Measurements from ENCODE around the gene SLC7A6. TPM values are rescaled to one million over a fixed set of nuclear protein-coding genes. Genes with fewer than 3 reads are reported as not detected.
A peak's percentile ranks its signal among the peaks of the same experiment; 100 is the strongest.

The SLC7A6 gene
- total and polyA plus RNA-seq, 2 of the 13 experiments (the other 11 are each of a cell fraction or from before 2014, with no cell fraction given): 35.8 to 70.8 TPM

DNA sequence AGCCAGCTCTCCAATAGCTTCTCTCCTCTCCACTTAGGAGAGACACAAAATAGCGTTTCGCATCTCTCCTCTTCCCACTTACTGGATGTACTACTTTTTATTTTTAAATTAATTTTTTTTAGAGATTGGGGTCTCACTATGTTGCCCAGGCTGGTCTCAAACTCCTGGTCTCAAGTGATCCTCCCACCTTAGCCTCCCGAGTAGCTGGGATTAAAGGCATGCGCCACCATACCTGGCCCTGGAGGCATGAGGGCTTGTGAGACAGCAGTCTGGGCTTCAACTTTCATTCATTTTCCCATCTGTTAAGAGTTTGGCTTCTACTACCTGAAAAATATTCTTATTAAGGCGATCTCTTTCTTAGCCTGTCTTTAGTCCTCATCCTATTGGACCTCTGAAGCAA lies 28.1 kb downstream of the SLC7A6 start:
- TF ChIP-seq AKAP8 (CRISPR knock-in tag; IDR thresholded peaks at IDR 0.05) (no peak), ZNF121 (CRISPR knock-in tag; IDR thresholded peaks at IDR 0.05) (peak; percentile 64), EZH2 (conservative IDR thresholded peaks at IDR 0.05; ENCODE audit: low read depth, low read length) (no peak)
- no TSS peak for BruUV-seq (replicated peaks)
- ATAC-seq: no peak
- H3K9me3 ChIP-seq (ENCODE audit: low read length): no peaks in the 10 kb centered on the region
- no peak overlapping the region for H3K4me2 ChIP-seq (ENCODE audit: low read depth, low read length)
- H3K27me3 ChIP-seq (ENCODE audit: control insufficient read depth in 1 of 2, insufficient read depth in 2 of 2, low read length in 2 of 2): no peaks in the 10 kb centered on the region
- peaks cover 3% of the 10 kb centered on the region for H3K4me1 ChIP-seq (ENCODE audit: insufficient read depth, low read length)
- no peak overlapping the region for H2AFZ ChIP-seq (ENCODE audit: low read length)
- ChIA-PET CTCF (ENCODE audit: low intra/inter-chr PET ratio, low total read pairs) (no interaction called here), POLR2A (interaction anchor here (1.0 kb wide), 1 partner anchor 18 kb away, joined by 3 read pairs; the partner anchor contains the start of genes PRMT7 and SLC7A6OS)
- no peak overlapping the region for H3K9ac ChIP-seq (ENCODE audit: insufficient read depth, low read depth, low read length)
- no peak for FAIRE-seq
- no peaks in the 10 kb centered on the region for H4K20me1 ChIP-seq (ENCODE audit: insufficient read depth, low read length)
- in situ Hi-C loops (cut with HindIII; ENCODE audit: extremely low pct_ligation_motif_present, low pct_unique_long_range_greater_than_20kb) (no loop called here), intact Hi-C loops (cut with micrococcal nuclease; ENCODE audit: unreplicated experiment) (no loop called here)
- H3K27ac ChIP-seq (ENCODE audit: extremely low read length, insufficient read depth, low read length): no peak overlapping the region
- WGBS (ENCODE audit: low lambda C conversion rate): 98% methylated on average over 5 of the region's 5 CpGs
- no peak for DNase-seq (ENCODE audit: low spot score)
- peaks cover 67 to 92% of the 10 kb centered on the region in 2 experiments for H3K36me3 ChIP-seq (replicated peaks in 1 of 2; ENCODE audit: control insufficient read depth in 1 of 2, insufficient read depth in 2 of 2, low read length in 2 of 2)
- no peak overlapping the region for H3K4me3 ChIP-seq (replicated peaks in 1 of 3; ENCODE audit: insufficient read depth in 1 of 3, low read depth in 2 of 3, low read length in 3 of 3)
- peaks cover 4% of the 10 kb centered on the region for H3K79me2 ChIP-seq (ENCODE audit: insufficient read depth, low read length)

DNA sequence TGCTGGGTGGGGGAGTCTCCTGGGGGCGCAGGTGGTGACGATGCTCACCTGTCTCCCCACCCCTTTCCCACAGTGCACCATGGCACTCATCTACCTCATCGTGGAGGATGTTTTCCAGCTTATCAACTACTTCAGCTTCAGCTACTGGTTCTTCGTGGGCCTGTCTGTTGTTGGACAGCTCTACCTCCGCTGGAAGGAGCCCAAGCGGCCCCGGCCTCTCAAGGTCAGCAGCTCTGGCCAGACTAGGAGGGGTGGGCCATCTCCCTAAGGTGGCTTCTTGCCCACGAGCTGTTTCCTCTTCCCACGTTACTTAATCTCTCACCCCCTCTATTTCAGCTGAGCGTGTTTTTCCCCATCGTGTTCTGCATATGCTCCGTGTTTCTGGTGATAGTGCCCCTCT lies 32.0 kb downstream of the SLC7A6 start:
- DNase-seq (ENCODE audit: low spot score) (no peak), ATAC-seq (no peak), FAIRE-seq (no peak)
- no peaks in the 10 kb centered on the region for H3K27me3 ChIP-seq (ENCODE audit: control insufficient read depth in 1 of 2, insufficient read depth in 2 of 2, low read length in 2 of 2)
- no peaks in the 10 kb centered on the region for H3K9me3 ChIP-seq (ENCODE audit: low read length)
- H3K9ac ChIP-seq (ENCODE audit: insufficient read depth, low read depth, low read length): no peak overlapping the region
- no peak overlapping the region for H3K27ac ChIP-seq (ENCODE audit: extremely low read length, insufficient read depth, low read length)
- in situ Hi-C loops (cut with HindIII; ENCODE audit: extremely low pct_ligation_motif_present, low pct_unique_long_range_greater_than_20kb) (no loop called here), intact Hi-C loops (cut with micrococcal nuclease; ENCODE audit: unreplicated experiment) (no loop called here)
- peaks cover 37% of the 10 kb centered on the region for H3K4me1 ChIP-seq (ENCODE audit: insufficient read depth, low read length)
- no peak overlapping the region for H3K4me3 ChIP-seq (replicated peaks in 1 of 3; ENCODE audit: insufficient read depth in 1 of 3, low read depth in 2 of 3, low read length in 3 of 3)
- no peak overlapping the region for H2AFZ ChIP-seq (ENCODE audit: low read length)
- TF ChIP-seq POLR2AphosphoS5 (IDR thresholded peaks at IDR 0.05; ENCODE audit: low read depth, low read length): peak; percentile 22; the same call in 1 of the 2 replicates
- TF ChIP-seq ZNF12 (CRISPR knock-in tag; IDR thresholded peaks at IDR 0.05): no peak
- no peak for TF ChIP-seq TBP (CRISPR knock-in tag; IDR thresholded peaks at IDR 0.05)
- peak; percentile 21 for TF ChIP-seq AGO2 (optimal IDR thresholded peaks at IDR 0.05; ENCODE audit: low read depth, low read length)
- TF ChIP-seq RFX5 (IDR thresholded peaks at IDR 0.05; ENCODE audit: low read depth, low read length): no peak
- TF ChIP-seq HNRNPK (IDR thresholded peaks at IDR 0.05; ENCODE audit: low read depth, low read length, poor library complexity, severe bottlenecking): no peak
- H3K4me2 ChIP-seq (ENCODE audit: low read depth, low read length): no peak overlapping the region
- peaks cover 60 to 97% of the 10 kb centered on the region in 2 experiments for H3K36me3 ChIP-seq (replicated peaks in 1 of 2; ENCODE audit: control insufficient read depth in 1 of 2, insufficient read depth in 2 of 2, low read length in 2 of 2)
- no TSS peak for BruUV-seq (replicated peaks)
- H3K79me2 ChIP-seq (ENCODE audit: insufficient read depth, low read length): no peaks in the 10 kb centered on the region
- 93% methylated on average over 12 of the region's 12 CpGs for WGBS (ENCODE audit: low lambda C conversion rate)
- ChIA-PET CTCF (ENCODE audit: low intra/inter-chr PET ratio, low total read pairs) (no interaction called here), POLR2A (interaction anchor here (0.5 to 5.9 kb wide), 6 partner anchors 13 to 273 kb away, joined by 3 to 60 read pairs (median 10); partner anchors contain the start of genes PRMT7, SLC7A6 and SLC7A6OS)
- 0 out of 2 replicates have a peak, but pooled peaks cover 2% of the 10 kb centered on the region for H4K20me1 ChIP-seq (ENCODE audit: insufficient read depth, low read length)
